Spleen (tissue), 11 donors: ENCODE results near the gene RNF115. TPM values are rescaled to one million over a fixed set of nuclear protein-coding genes. Genes with fewer than 3 reads are reported as not detected.
"Not testable (repeated sequence)": the region's sequence is repeated elsewhere in the genome, so short reads cannot be mapped to it uniquely, and the experiment has no call there.

Source experiments
- DNase-seq: peaks from one replicate; pipeline ENCODE4 v3.0.0-alpha.2; 2020
- H3K27ac ChIP-seq, 8 donors: fragments of 200-600 bp; sonication (generic) in 7 of 8; 1 replicate in 4 of 8; 2 replicates in 4 of 8; pipeline versions ENCODE4 v1.5.0 to v1.8.0; 2016 to 2021; ENCODE audit warnings: inconsistent platforms in 4 of 8, mild to moderate bottlenecking in 4 of 8, moderate library complexity in 1 of 8
- H3K27me3 ChIP-seq, 7 donors: fragments of 200-600 bp; sonication (generic) in 6 of 7; replicated peaks in 1 of 7; 1 replicate in 4 of 7; 2 replicates in 3 of 7; pipeline versions ENCODE4 v1.5.0 to v1.8.0; 2016 to 2021; ENCODE audit warnings: inconsistent platforms in 3 of 7, mild to moderate bottlenecking in 1 of 7
- H3K36me3 ChIP-seq, 6 donors: fragments of 200-600 bp; sonication (generic) in 5 of 6; 1 replicate in 4 of 6; 2 replicates in 2 of 6; pipeline versions ENCODE4 v1.5.0 to v1.8.0; 2016 to 2021; ENCODE audit warnings: inconsistent platforms in 2 of 6
- H3K4me1 ChIP-seq, 6 donors: fragments of 200-600 bp; sonication (generic) in 5 of 6; 1 replicate in 3 of 6; 2 replicates in 3 of 6; pipeline versions ENCODE4 v1.5.0 to v1.8.0; 2016 to 2021; ENCODE audit warnings: inconsistent platforms in 3 of 6
- H3K4me3 ChIP-seq, 8 donors: fragments of 200-600 bp; sonication (generic) in 7 of 8; 1 replicate in 4 of 8; 2 replicates in 4 of 8; pipeline versions ENCODE4 v1.5.0 to v1.8.0; 2016 to 2021; ENCODE audit warnings: inconsistent platforms in 4 of 8, mild to moderate bottlenecking in 4 of 8, moderate library complexity in 2 of 8
- H3K9me3 ChIP-seq, 8 donors: fragments of 200-600 bp; sonication (generic) in 7 of 8; 1 replicate in 4 of 8; 2 replicates in 4 of 8; pipeline versions ENCODE4 v1.5.0 to v1.8.0; 2016 to 2021; ENCODE audit warnings: inconsistent platforms in 4 of 8
- CTCF ChIP-seq, 11 experiments: fragments of 200-600 bp in 7 of 11; fragments of 450-650 bp in 4 of 11; sonication (generic) in 4 of 11; IDR thresholded peaks in 8 of 11; conservative IDR thresholded peaks in 3 of 11; 1 replicate in 7 of 11; 2 replicates in 4 of 11; pipeline versions ENCODE4 v1.4.0 to v1.8.0; 2016 to 2021; ENCODE audit warnings: antibody characterized with exemption in 11 of 11, inconsistent platforms in 4 of 11, mild to moderate bottlenecking in 1 of 11
- POLR2A ChIP-seq, 3 donors: fragments of 450-650 bp; IDR thresholded peaks; one replicate each; pipeline ENCODE4 v1.5.1; 2017; ENCODE audit warnings: antibody characterized with exemption in 3 of 3, mild to moderate bottlenecking in 1 of 3
- POLR2AphosphoS5 ChIP-seq, 3 donors: sonication (generic); formaldehyde crosslinking; IDR thresholded peaks; one replicate each; pipeline ENCODE4 v1.5.1; 2017; ENCODE audit warnings: antibody characterized with exemption in 3 of 3
- WGBS, 5 donors: extraction: QIAGEN DNeasy Blood & Tissue Kit in 3 of 5; methylation state at CpG; one replicate each; pipeline versions ENCODE4 v1.1.5 to v1.1.7; 2013 to 2018; 5-methylcytosine and 5-hydroxymethylcytosine counted together
- intact Hi-C: fragments of 100-400 bp; cut with DNase I; formaldehyde crosslinking; loops from one replicate; pipeline ENCODE4 v1.15.0; 2023; ENCODE audit warnings: low total_unique reads
- polyA plus RNA-seq, 3 donors: library from polyadenylated mRNA; stranded (reverse); fragments of 200-250 nt; gene quantifications; one replicate each; pipeline ENCODE4 v1.2.1, GENCODE V29; 2013
- total RNA-seq, 7 donors: library from RNA; depleted of rRNA in 3 of 7; stranded (reverse); fragments of >200 nt in 3 of 7; fragmentation: NEBNext Ultra II Directional in 4 of 7; extraction: Animal tissue kit (Norgen Biotek cat#: 25700) in 4 of 7; gene quantifications; one replicate each; pipeline versions ENCODE4 v1.1.0 to v1.2.1, GENCODE V29; 2016 to 2021
- donor health status: healthy with polysubstance abuse.
- donor health status: DM: no; HTN: no; CAD: no; lungs with moderate emphysema.
- donor health status: DM: no; HTN: no; CAD: no.
- donor health status: Bipolar disorder and iron deficiency.
- donor health status: healthy.
- donor health status: DM: no; HTN: no; CAD: no.
- donor health status: DM: yes; HTN: yes; CAD: no.

The RNF115 gene
- total and polyA plus RNA-seq, 10 donors, result 4.8 to 27.2 (median 15.0) TPM

GRCh38 chr1:145771056-145771455 is 52.8 kb downstream of the RNF115 start:
- TF ChIP-seq POLR2AphosphoS5 (IDR thresholded peaks at IDR 0.05) (no peak), CTCF (IDR thresholded peaks at IDR 0.05 in 8 of 11, conservative IDR thresholded peaks at IDR 0.05 in 3 of 11) (no peak), POLR2A (IDR thresholded peaks at IDR 0.05) (no peak)
- Histone ChIP-seq H3K36me3 (peaks cover 0 to 78% (median 15%) of the 10 kb centered on the region in 6 donors), H3K27ac (no peak overlapping the region), H3K4me1 (no peaks in the 10 kb centered on the region), H3K27me3 (no peaks in the 10 kb centered on the region), H3K9me3 (no peaks in the 10 kb centered on the region), H3K4me3 (no peak overlapping the region)
- intact Hi-C loops, result no loop called here
- no peak for DNase-seq
- 90 to 100% (median 96%) methylated on average over 1 of the region's 1 CpG for WGBS, 5 donors

- H3K4me3 ChIP-seq, H3K27ac ChIP-seq, H3K9me3 ChIP-seq, intact Hi-C loops, H3K4me1 ChIP-seq, H3K27me3 ChIP-seq, DNase-seq: not testable (repeated sequence)
- 93 to 97% (median 94%) methylated on average over 8 to 10 of the region's 10 CpGs for WGBS, 5 donors
- peaks cover 0 to 80% (median 18%) of the 10 kb centered on the region in 6 donors for H3K36me3 ChIP-seq
These were observed 55.9 kb downstream of the RNF115 start for GRCh38 chr1:145768004-145768403.

GRCh38 chr1:145766926-145767325 is 57.0 kb downstream of the RNF115 start:
- H3K4me3 ChIP-seq, H3K9me3 ChIP-seq, H3K4me1 ChIP-seq, H3K27me3 ChIP-seq, DNase-seq, intact Hi-C loops, H3K27ac ChIP-seq: not testable (repeated sequence)
- H3K36me3 ChIP-seq, result peaks cover 0 to 81% (median 20%) of the 10 kb centered on the region in 6 donors
- WGBS, 5 donors, result 95 to 98% (median 95%) methylated on average over 12 to 29 of the region's 29 CpGs; no CpG with 5 or more reads in 1 of the 5 donors

GRCh38 chr1:145765585-145766360 is 58.1 kb downstream of the RNF115 start:
- intact Hi-C loops, H3K4me1 ChIP-seq, H3K27ac ChIP-seq, H3K4me3 ChIP-seq, H3K27me3 ChIP-seq, DNase-seq: not testable (repeated sequence)
- peaks cover 0 to 81% (median 20%) of the 10 kb centered on the region in 6 donors for H3K36me3 ChIP-seq
- peaks cover 0 to 15% (median 12%) of the 10 kb centered on the region in 8 donors for H3K9me3 ChIP-seq
- WGBS, 5 donors, result 44 to 80% (median 78%) methylated on average over 3 to 5 of the region's 5 CpGs

GRCh38 chr1:145765127-145765526 is 58.8 kb downstream of the RNF115 start:
- 67 to 94% (median 73%) methylated on average over 2 to 3 of the region's 3 CpGs for WGBS, 5 donors
- H3K27ac ChIP-seq, intact Hi-C loops, DNase-seq, H3K27me3 ChIP-seq, H3K4me1 ChIP-seq, H3K4me3 ChIP-seq: not testable (repeated sequence)
- H3K9me3 ChIP-seq, result peaks cover 0 to 19% (median 14%) of the 10 kb centered on the region in 8 donors
- peaks cover 0 to 81% (median 18%) of the 10 kb centered on the region in 6 donors for H3K36me3 ChIP-seq

GRCh38 chr1:145764231-145764940 is 59.5 kb downstream of the RNF115 start:
- H3K4me3 ChIP-seq, H3K4me1 ChIP-seq, H3K27me3 ChIP-seq, DNase-seq, H3K27ac ChIP-seq, intact Hi-C loops: not testable (repeated sequence)
- peaks cover 0 to 19% (median 14%) of the 10 kb centered on the region in 8 donors for H3K9me3 ChIP-seq
- WGBS, 5 donors, result 94 to 98% (median 97%) methylated on average over 6 to 52 of the region's 52 CpGs
- H3K36me3 ChIP-seq, result peaks cover 0 to 76% (median 15%) of the 10 kb centered on the region in 6 donors

GRCh38 chr1:145762001-145762400 is 61.9 kb downstream of the RNF115 start:
- intact Hi-C loops, H3K4me3 ChIP-seq, H3K27ac ChIP-seq, H3K4me1 ChIP-seq, H3K27me3 ChIP-seq, DNase-seq: not testable (repeated sequence)
- WGBS, 5 donors, result 98 to 100% (median 100%) methylated on average over 2 of the region's 2 CpGs
- peaks cover 0 to 78% (median 22%) of the 10 kb centered on the region in 6 donors for H3K36me3 ChIP-seq
- peaks cover 0 to 19% (median 14%) of the 10 kb centered on the region in 8 donors for H3K9me3 ChIP-seq

GRCh38 chr1:145761498-145761897 is 62.4 kb downstream of the RNF115 start:
- 97 to 99% (median 98%) methylated on average over 9 to 11 of the region's 11 CpGs for WGBS, 5 donors
- H3K27me3 ChIP-seq, DNase-seq, H3K27ac ChIP-seq, H3K4me3 ChIP-seq, H3K4me1 ChIP-seq, intact Hi-C loops: not testable (repeated sequence)
- Histone ChIP-seq H3K9me3 (peaks cover 0 to 19% (median 14%) of the 10 kb centered on the region in 8 donors), H3K36me3 (peaks cover 0 to 76% (median 22%) of the 10 kb centered on the region in 6 donors)

- intact Hi-C loops, result not testable (repeated sequence)
These were observed 63.4 kb downstream of the RNF115 start for GRCh38 chr1:145760395-145760949.

More at GRCh38 chr1:145760395-145760949, 63.4 kb downstream of the RNF115 start:
- not testable (repeated sequence) for DNase-seq, H3K4me3 ChIP-seq, H3K4me1 ChIP-seq, H3K27ac ChIP-seq, H3K27me3 ChIP-seq
- WGBS, 5 donors, result 91 to 98% (median 95%) methylated on average over 4 of the region's 4 CpGs
- Histone ChIP-seq H3K9me3 (peaks cover 0 to 19% (median 14%) of the 10 kb centered on the region in 8 donors), H3K36me3 (peaks cover 0 to 86% (median 22%) of the 10 kb centered on the region in 6 donors)
